Endothelial cell of coronary artery (primary cell): ENCODE measurements around the gene PATL2. TPM values are rescaled to one million over a fixed set of nuclear protein-coding genes. Genes with fewer than 3 reads are reported as not detected.

Experiments
- total RNA-seq: library from RNA; depleted of rRNA; stranded (reverse); fragments of >200 nt; gene quantifications from 2 replicates; pipeline ENCODE4 v1.2.3, GENCODE V29; 2014

PATL2 gene
- total RNA-seq = under 0.01 and 0.09 TPM in 2 replicates

GRCh38 chr15:44711096-44711742 is at the start of gene PATL2, which contains the start of gene B2M:
Gene PATL2 (minus strand): TSS chr15:44711323. CDS start chr15:44676490, 34,833 bp downstream.
Gene B2M (plus strand): TSS chr15:44711517. CDS start chr15:44711547, 30 bp downstream.

GRCh38 chr15:44736181-44736765 is 25.1 kb upstream of the PATL2 start, which contains the start of gene TRIM69:
Gene TRIM69 (plus strand): TSS chr15:44736528. CDS start chr15:44736705, 177 bp downstream.

GRCh38 chr15:44663410-44664308 is 47.5 kb downstream of the PATL2 start, which contains the start of gene SPG11:
Gene SPG11 (minus strand): TSS chr15:44663662. CDS start chr15:44663647, 15 bp downstream.

Other genes with a start within 250 kb of the PATL2 start
- gene EIF3J, start 174.2 kb downstream of the PATL2 start, total RNA-seq = 43.6 and 48.1 TPM in 2 replicates
- gene SPG11, start 47.7 kb downstream of the PATL2 start, total RNA-seq = 32.7 and 53.6 TPM in 2 replicates
- 1,743 and 1,840 TPM in 2 replicates for gene B2M, start 194 bp upstream of the PATL2 start, total RNA-seq
- gene TRIM69, start 25.2 kb upstream of the PATL2 start, total RNA-seq = 8.2 and 9.3 TPM in 2 replicates
- not detected in 2 replicates for gene TERB2, start 245.4 kb upstream of the PATL2 start, total RNA-seq